ENCODE measurements around the gene YDJC. TPM values are rescaled to one million over a fixed set of nuclear protein-coding genes. Genes with fewer than 3 reads are reported as not detected.

YDJC gene
- total and polyA plus RNA-seq, 2 experiments from 2014 or later = 24.1 to 44.5 TPM

DNA sequence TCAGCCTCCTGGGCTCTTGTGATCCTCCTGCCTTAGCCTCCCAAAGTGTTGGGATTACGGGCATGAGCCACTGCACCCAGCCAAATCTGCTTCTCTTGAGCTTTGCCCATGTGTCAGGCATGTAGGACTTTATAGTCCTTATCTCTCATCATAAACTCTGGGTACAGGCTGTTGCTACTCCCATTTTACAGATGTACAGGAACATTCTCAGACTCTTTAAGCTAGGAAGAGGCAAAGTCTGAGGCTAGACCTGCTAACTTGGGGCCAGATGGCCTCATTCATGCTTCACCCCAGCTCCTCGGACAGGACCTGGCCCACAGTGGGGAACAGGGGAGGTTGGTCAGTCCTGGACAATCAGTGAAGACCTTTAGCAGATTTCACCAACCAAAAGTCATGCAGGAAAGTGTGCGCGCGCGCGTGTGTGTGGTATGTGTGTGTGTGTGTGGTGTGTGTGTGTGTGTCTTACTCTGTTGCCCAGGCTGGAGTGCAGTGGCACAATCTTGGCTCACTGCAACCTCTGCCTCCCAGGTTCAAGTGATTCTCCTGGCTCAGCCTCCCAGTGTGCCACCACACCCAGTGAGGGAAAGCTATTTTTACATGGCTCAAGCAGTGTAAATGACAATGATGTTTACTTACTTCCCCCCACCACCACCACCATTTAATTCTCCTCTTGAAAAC lies 23.8 kb downstream of the YDJC start:
- Histone ChIP-seq H3K79me2 (peaks cover 100% of the 10 kb centered on the region), H3K4me2 (no peak overlapping the region), H3K4me1 (ENCODE audit: insufficient read depth) (no peaks in the 10 kb centered on the region), H2AFZ (no peak overlapping the region), H3K27me3 (no peaks in the 10 kb centered on the region), H3K36me3 (replicated peaks; ENCODE audit: insufficient read depth, low read depth) (no peaks in the 10 kb centered on the region), H3K9me3 (ENCODE audit: low read depth) (no peaks in the 10 kb centered on the region), H3K4me3 (no peak overlapping the region), H4K20me1 (ENCODE audit: insufficient read depth, poor library complexity, severe bottlenecking) (peaks cover 98% of the 10 kb centered on the region), H3K27ac (no peak overlapping the region), H3K9me2 (replicated peaks; ENCODE audit: insufficient read depth) (no peaks in the 10 kb centered on the region)
- DNase-seq (ENCODE audit: low spot score) = no peak
- 100% methylated on average over 7 of the region's 7 CpGs for WGBS (ENCODE audit: low lambda C conversion rate, missing lambda C conversion rate)
- TF ChIP-seq CTCF (IDR thresholded peaks at IDR 0.05; ENCODE audit: poor library complexity) (no peak), EZH2phosphoT487 (IDR thresholded peaks at IDR 0.05; ENCODE audit: low read depth, severe bottlenecking, unreplicated experiment) (no peak), EZH2 (IDR thresholded peaks at IDR 0.05; ENCODE audit: borderline replicate concordance) (no peak)

DNA sequence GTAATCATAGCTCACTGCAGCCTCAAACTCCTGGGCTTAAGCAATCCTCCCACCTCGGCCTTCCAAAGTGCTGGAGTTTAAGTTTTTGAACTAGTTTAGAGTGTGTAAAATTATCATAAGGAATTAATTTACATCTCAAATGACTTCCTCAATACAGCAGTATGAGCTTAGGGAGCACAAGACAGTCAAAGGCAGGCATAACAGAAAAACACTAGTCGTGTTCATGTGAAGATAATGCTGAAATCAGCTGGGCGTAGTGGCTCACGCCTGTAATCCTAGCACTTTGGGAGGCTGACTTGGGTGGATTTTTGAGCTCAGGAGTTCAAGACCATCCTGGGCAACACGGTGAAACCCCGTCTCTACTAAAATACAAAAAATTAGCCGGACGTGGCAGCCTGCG lies 25.8 kb downstream of the YDJC start:
- no peak overlapping the region for H3K27ac ChIP-seq
- no peak for TF ChIP-seq EZH2 (IDR thresholded peaks at IDR 0.05; ENCODE audit: borderline replicate concordance)
- no peak overlapping the region for H3K4me2 ChIP-seq
- H3K79me2 ChIP-seq = peaks cover 100% of the 10 kb centered on the region
- peaks cover 98% of the 10 kb centered on the region for H4K20me1 ChIP-seq (ENCODE audit: insufficient read depth, poor library complexity, severe bottlenecking)
- 95% methylated on average over 9 of the region's 9 CpGs for WGBS (ENCODE audit: low lambda C conversion rate, missing lambda C conversion rate)
- H3K4me3 ChIP-seq = no peak overlapping the region
- no peak overlapping the region for H2AFZ ChIP-seq
- no peaks in the 10 kb centered on the region for H3K9me3 ChIP-seq (ENCODE audit: low read depth)
- H3K27me3 ChIP-seq = no peaks in the 10 kb centered on the region
- H3K4me1 ChIP-seq (ENCODE audit: insufficient read depth) = no peaks in the 10 kb centered on the region
- H3K9me2 ChIP-seq (replicated peaks; ENCODE audit: insufficient read depth) = no peaks in the 10 kb centered on the region
- H3K36me3 ChIP-seq (replicated peaks; ENCODE audit: insufficient read depth, low read depth) = no peaks in the 10 kb centered on the region
- DNase-seq (ENCODE audit: low spot score) = no peak

- Histone ChIP-seq H3K9me3 (ENCODE audit: low read depth) (no peaks in the 10 kb centered on the region), H3K27me3 (no peaks in the 10 kb centered on the region), H3K79me2 (peaks cover 100% of the 10 kb centered on the region), H2AFZ (no peak overlapping the region), H3K27ac (no peak overlapping the region), H4K20me1 (ENCODE audit: insufficient read depth, poor library complexity, severe bottlenecking) (peaks cover 99% of the 10 kb centered on the region), H3K4me3 (no peak overlapping the region), H3K9me2 (replicated peaks; ENCODE audit: insufficient read depth) (no peaks in the 10 kb centered on the region), H3K36me3 (replicated peaks; ENCODE audit: insufficient read depth, low read depth) (no peaks in the 10 kb centered on the region), H3K4me2 (no peak overlapping the region), H3K4me1 (ENCODE audit: insufficient read depth) (no peaks in the 10 kb centered on the region)
- no peak for DNase-seq (ENCODE audit: low spot score)
- no peak for TF ChIP-seq CTCF (IDR thresholded peaks at IDR 0.05; ENCODE audit: poor library complexity)
- TF ChIP-seq EZH2 (IDR thresholded peaks at IDR 0.05; ENCODE audit: borderline replicate concordance) = no peak
- no peak for TF ChIP-seq EZH2phosphoT487 (IDR thresholded peaks at IDR 0.05; ENCODE audit: low read depth, severe bottlenecking, unreplicated experiment)
- 96% methylated on average over 6 of the region's 6 CpGs for WGBS (ENCODE audit: low lambda C conversion rate, missing lambda C conversion rate)
These were observed 27.2 kb downstream of the YDJC start for GRCh38 chr22:21602579-21602978.

DNA sequence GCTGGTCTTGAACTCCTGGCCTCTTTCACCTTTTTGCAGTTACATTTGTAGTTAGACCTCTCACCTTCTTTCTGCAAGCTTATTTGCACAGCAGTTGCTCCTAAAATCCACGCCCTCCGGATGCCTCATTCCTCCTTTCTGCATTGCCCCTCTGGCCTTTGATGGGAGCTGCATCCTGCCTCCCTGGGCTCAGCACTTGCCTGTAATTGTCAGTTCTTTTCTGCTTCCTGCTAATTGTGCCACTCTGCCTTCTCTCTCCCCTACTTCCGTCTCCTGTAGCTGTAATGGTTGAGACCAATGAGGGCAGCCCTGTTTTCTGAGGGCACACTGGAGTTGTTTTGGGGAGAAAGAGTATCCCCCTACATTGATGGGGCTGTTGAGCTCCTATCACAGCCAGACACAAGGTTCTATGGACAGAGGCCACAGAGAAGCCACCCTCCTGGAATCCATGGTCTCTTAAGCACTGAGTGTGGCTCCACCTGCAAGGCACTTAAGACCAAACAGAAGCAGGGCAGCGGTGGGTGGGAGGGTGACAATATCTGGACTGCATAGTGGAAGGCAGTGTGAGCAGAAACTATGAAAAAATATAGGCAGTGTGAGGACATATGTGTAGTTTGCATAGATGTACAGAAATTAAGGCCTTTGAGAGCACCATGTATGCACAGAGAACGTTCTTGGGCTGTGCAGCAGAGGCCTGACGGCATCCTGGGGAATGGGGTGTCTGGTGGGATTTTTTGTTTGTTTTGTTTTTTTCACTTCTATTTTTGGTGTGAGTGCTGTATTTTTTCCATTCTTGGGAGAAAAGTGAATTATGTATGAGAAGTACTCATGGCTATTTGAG lies 30.5 kb downstream of the YDJC start:
- Histone ChIP-seq H3K79me2 (peaks cover 100% of the 10 kb centered on the region), H3K4me1 (ENCODE audit: insufficient read depth) (no peaks in the 10 kb centered on the region), H3K4me2 (no peak overlapping the region), H3K4me3 (no peak overlapping the region), H4K20me1 (ENCODE audit: insufficient read depth, poor library complexity, severe bottlenecking) (peaks cover 97% of the 10 kb centered on the region), H3K27me3 (no peaks in the 10 kb centered on the region), H3K9me3 (ENCODE audit: low read depth) (no peaks in the 10 kb centered on the region), H3K27ac (no peak overlapping the region), H2AFZ (no peak overlapping the region), H3K36me3 (replicated peaks; ENCODE audit: insufficient read depth, low read depth) (no peaks in the 10 kb centered on the region), H3K9me2 (replicated peaks; ENCODE audit: insufficient read depth) (no peaks in the 10 kb centered on the region)
- TF ChIP-seq EZH2phosphoT487 (IDR thresholded peaks at IDR 0.05; ENCODE audit: low read depth, severe bottlenecking, unreplicated experiment) (no peak), EZH2 (IDR thresholded peaks at IDR 0.05; ENCODE audit: borderline replicate concordance) (no peak), CTCF (IDR thresholded peaks at IDR 0.05; ENCODE audit: poor library complexity) (no peak)
- 98% methylated on average over 6 of the region's 6 CpGs for WGBS (ENCODE audit: low lambda C conversion rate, missing lambda C conversion rate)
- DNase-seq (ENCODE audit: low spot score) = no peak
